Measurements from ENCODE around the gene EFEMP2.

GRCh38 chr11:65870307-65870658 is 2.3 kb downstream of the EFEMP2 start:
- TF ChIP-seq CTCF (IDR thresholded peaks at IDR 0.05 in 2 of 3, conservative IDR thresholded peaks at IDR 0.05 in 1 of 3; ENCODE audit: control insufficient read depth in 2 of 3, extremely low read depth in 1 of 3, insufficient read depth in 1 of 3, low read depth in 3 of 3, low read length in 3 of 3) (no peak), RCOR1 (conservative IDR thresholded peaks at IDR 0.05; ENCODE audit: low read depth, low read length) (no peak), SMAD1 (IDR thresholded peaks at IDR 0.05; ENCODE audit: low read depth, partially characterized antibody) (no peak), RAD21 (IDR thresholded peaks at IDR 0.05; ENCODE audit: insufficient read depth, low read depth, low read length) (no peak), MTA2 (IDR thresholded peaks at IDR 0.05; ENCODE audit: low read depth) (no peak), POLR2AphosphoS5 (IDR thresholded peaks at IDR 0.05; ENCODE audit: low read length) (no peak)
- TF ChIP-seq, protein P1, sequence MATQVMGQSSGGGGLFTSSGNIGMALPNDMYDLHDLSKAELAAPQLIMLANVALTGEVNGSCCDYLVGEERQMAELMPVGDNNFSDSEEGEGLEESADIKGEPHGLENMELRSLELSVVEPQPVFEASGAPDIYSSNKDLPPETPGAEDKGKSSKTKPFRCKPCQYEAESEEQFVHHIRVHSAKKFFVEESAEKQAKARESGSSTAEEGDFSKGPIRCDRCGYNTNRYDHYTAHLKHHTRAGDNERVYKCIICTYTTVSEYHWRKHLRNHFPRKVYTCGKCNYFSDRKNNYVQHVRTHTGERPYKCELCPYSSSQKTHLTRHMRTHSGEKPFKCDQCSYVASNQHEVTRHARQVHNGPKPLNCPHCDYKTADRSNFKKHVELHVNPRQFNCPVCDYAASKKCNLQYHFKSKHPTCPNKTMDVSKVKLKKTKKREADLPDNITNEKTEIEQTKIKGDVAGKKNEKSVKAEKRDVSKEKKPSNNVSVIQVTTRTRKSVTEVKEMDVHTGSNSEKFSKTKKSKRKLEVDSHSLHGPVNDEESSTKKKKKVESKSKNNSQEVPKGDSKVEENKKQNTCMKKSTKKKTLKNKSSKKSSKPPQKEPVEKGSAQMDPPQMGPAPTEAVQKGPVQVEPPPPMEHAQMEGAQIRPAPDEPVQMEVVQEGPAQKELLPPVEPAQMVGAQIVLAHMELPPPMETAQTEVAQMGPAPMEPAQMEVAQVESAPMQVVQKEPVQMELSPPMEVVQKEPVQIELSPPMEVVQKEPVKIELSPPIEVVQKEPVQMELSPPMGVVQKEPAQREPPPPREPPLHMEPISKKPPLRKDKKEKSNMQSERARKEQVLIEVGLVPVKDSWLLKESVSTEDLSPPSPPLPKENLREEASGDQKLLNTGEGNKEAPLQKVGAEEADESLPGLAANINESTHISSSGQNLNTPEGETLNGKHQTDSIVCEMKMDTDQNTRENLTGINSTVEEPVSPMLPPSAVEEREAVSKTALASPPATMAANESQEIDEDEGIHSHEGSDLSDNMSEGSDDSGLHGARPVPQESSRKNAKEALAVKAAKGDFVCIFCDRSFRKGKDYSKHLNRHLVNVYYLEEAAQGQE (IDR thresholded peaks at IDR 0.05; ENCODE audit: low read depth, low read length): no peak
- TF ChIP-seq, protein P2, sequence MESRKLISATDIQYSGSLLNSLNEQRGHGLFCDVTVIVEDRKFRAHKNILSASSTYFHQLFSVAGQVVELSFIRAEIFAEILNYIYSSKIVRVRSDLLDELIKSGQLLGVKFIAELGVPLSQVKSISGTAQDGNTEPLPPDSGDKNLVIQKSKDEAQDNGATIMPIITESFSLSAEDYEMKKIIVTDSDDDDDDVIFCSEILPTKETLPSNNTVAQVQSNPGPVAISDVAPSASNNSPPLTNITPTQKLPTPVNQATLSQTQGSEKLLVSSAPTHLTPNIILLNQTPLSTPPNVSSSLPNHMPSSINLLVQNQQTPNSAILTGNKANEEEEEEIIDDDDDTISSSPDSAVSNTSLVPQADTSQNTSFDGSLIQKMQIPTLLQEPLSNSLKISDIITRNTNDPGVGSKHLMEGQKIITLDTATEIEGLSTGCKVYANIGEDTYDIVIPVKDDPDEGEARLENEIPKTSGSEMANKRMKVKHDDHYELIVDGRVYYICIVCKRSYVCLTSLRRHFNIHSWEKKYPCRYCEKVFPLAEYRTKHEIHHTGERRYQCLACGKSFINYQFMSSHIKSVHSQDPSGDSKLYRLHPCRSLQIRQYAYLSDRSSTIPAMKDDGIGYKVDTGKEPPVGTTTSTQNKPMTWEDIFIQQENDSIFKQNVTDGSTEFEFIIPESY (IDR thresholded peaks at IDR 0.05): no peak

Data from GM12878 (cell line).